Subcutaneous abdominal adipose tissue (tissue), 5 donors: ENCODE data around the gene PIM1.

Source experiments
- H3K27ac ChIP-seq: one replicate; pipeline ENCODE4 v1.7.0; 2013; ENCODE audit warnings: low read depth, mild to moderate bottlenecking, inconsistent platforms, low read length, moderate library complexity
- H3K27me3 ChIP-seq, 5 donors: one replicate each; pipeline ENCODE4 v1.7.0; 2013; ENCODE audit warnings: low read length in 5 of 5, inconsistent platforms in 1 of 5; ENCODE audit not compliant: control insufficient read depth in 5 of 5, insufficient read depth in 4 of 5
- H3K36me3 ChIP-seq, 5 donors: one replicate each; pipeline ENCODE4 v1.7.0; 2013; ENCODE audit warnings: low read length in 5 of 5; ENCODE audit not compliant: control insufficient read depth in 5 of 5, insufficient read depth in 5 of 5
- H3K4me1 ChIP-seq, 5 donors: one replicate each; pipeline ENCODE4 v1.7.0; 2013; ENCODE audit warnings: low read length in 5 of 5, mild to moderate bottlenecking in 3 of 5, moderate library complexity in 1 of 5; ENCODE audit not compliant: control insufficient read depth in 5 of 5, insufficient read depth in 5 of 5
- H3K4me3 ChIP-seq, 5 donors: one replicate each; pipeline ENCODE4 v1.7.0; 2013; ENCODE audit warnings: low read length in 5 of 5, low read depth in 1 of 5
- H3K9ac ChIP-seq, 5 donors: one replicate each; pipeline ENCODE4 v1.7.0; 2013; ENCODE audit warnings: low read length in 5 of 5, mild to moderate bottlenecking in 4 of 5, moderate library complexity in 3 of 5
- H3K9me3 ChIP-seq, 5 donors: one replicate each; pipeline ENCODE4 v1.7.0; 2013; ENCODE audit warnings: low read length in 5 of 5; ENCODE audit not compliant: control insufficient read depth in 5 of 5
- donor health status: healthy.
- donor health status: healthy.
- donor health status: healthy.
- donor health status: healthy.
- donor health status: healthy.

Gene PIM1

GRCh38 chr6:37169496-37170272 is at the start of gene PIM1:
Gene PIM1, plus strand, starts transcription at chr6:37170152. Its CDS starts 424 bp downstream, at chr6:37170576.
- H3K9ac ChIP-seq: peak within 1 kb of the TSS in 4 of 5 donors; percentile 93 to 97 (median 96)
- H3K9me3 ChIP-seq: no peaks in the 10 kb centered on the region
- no peaks in the 10 kb centered on the region for H3K27me3 ChIP-seq
- H3K4me1 ChIP-seq: peaks cover 7 to 59% (median 43%) of the 10 kb centered on the region in 5 donors
- peak within 1 kb of the TSS; percentile 96 for H3K27ac ChIP-seq
- H3K36me3 ChIP-seq: peaks cover 10 to 27% (median 24%) of the 10 kb centered on the region in 5 donors
- H3K4me3 ChIP-seq: peak within 1 kb of the TSS; percentile 91 to 98 (median 94)

- Histone ChIP-seq H3K4me3 (no peak overlapping the region), H3K27me3 (no peaks in the 10 kb centered on the region), H3K9ac (no peak overlapping the region), H3K9me3 (no peaks in the 10 kb centered on the region), H3K4me1 (peaks cover 0 to 11% (median 7%) of the 10 kb centered on the region in 5 donors), H3K36me3 (no peaks in the 10 kb centered on the region), H3K27ac (no peak overlapping the region)
Measured at GRCh38 chr6:37121556-37121955, 48.4 kb upstream of the PIM1 start.

GRCh38 chr6:37122861-37123260 is 47.1 kb upstream of the PIM1 start:
- Histone ChIP-seq H3K36me3 (no peaks in the 10 kb centered on the region), H3K27me3 (no peaks in the 10 kb centered on the region), H3K9me3 (no peaks in the 10 kb centered on the region), H3K4me3 (no peak overlapping the region), H3K4me1 (peaks cover 0 to 12% (median 8%) of the 10 kb centered on the region in 5 donors), H3K9ac (no peak overlapping the region), H3K27ac (no peak overlapping the region)

GRCh38 chr6:37123957-37124729 is 45.8 kb upstream of the PIM1 start:
- no peak overlapping the region for H3K9ac ChIP-seq
- H3K9me3 ChIP-seq: no peaks in the 10 kb centered on the region
- peaks cover 0 to 19% (median 12%) of the 10 kb centered on the region in 5 donors for H3K4me1 ChIP-seq
- H3K36me3 ChIP-seq: no peaks in the 10 kb centered on the region
- no peak overlapping the region for H3K4me3 ChIP-seq
- H3K27me3 ChIP-seq: no peaks in the 10 kb centered on the region
- H3K27ac ChIP-seq: no peak overlapping the region

- H3K27ac ChIP-seq: no peak overlapping the region
Measured at GRCh38 chr6:37125774-37126492, 44.0 kb upstream of the PIM1 start.

GRCh38 chr6:37126493-37126958 is 43.4 kb upstream of the PIM1 start:
- H3K9ac ChIP-seq: peak overlapping the region in 1 of 5 donors; percentile 34
- no peak overlapping the region for H3K4me3 ChIP-seq
- peaks cover 0 to 29% (median 16%) of the 10 kb centered on the region in 5 donors for H3K4me1 ChIP-seq
- no peaks in the 10 kb centered on the region for H3K36me3 ChIP-seq
- H3K27me3 ChIP-seq: no peaks in the 10 kb centered on the region
- no peak overlapping the region for H3K27ac ChIP-seq
- H3K9me3 ChIP-seq: no peaks in the 10 kb centered on the region

More at GRCh38 chr6:37125774-37126492, 44.0 kb upstream of the PIM1 start:
- Histone ChIP-seq H3K27me3 (no peaks in the 10 kb centered on the region), H3K4me1 (peaks cover 0 to 23% (median 12%) of the 10 kb centered on the region in 5 donors), H3K9me3 (no peaks in the 10 kb centered on the region), H3K36me3 (no peaks in the 10 kb centered on the region), H3K9ac (peak overlapping the region in 2 of 5 donors; percentile 34 to 49), H3K4me3 (peak overlapping the region in 4 of 5 donors; percentile 25 to 44 (median 34))

GRCh38 chr6:37126961-37127616 is 42.9 kb upstream of the PIM1 start:
- H3K4me1 ChIP-seq: peaks cover 0 to 32% (median 19%) of the 10 kb centered on the region in 5 donors
- H3K4me3 ChIP-seq: no peak overlapping the region
- no peak overlapping the region for H3K27ac ChIP-seq
- no peak overlapping the region for H3K9ac ChIP-seq
- no peaks in the 10 kb centered on the region for H3K27me3 ChIP-seq
- no peaks in the 10 kb centered on the region for H3K36me3 ChIP-seq
- H3K9me3 ChIP-seq: no peaks in the 10 kb centered on the region

GRCh38 chr6:37127961-37128862 is 41.7 kb upstream of the PIM1 start:
- no peaks in the 10 kb centered on the region for H3K27me3 ChIP-seq
- no peaks in the 10 kb centered on the region for H3K36me3 ChIP-seq
- no peaks in the 10 kb centered on the region for H3K9me3 ChIP-seq
- H3K27ac ChIP-seq: no peak overlapping the region
- H3K4me3 ChIP-seq: no peak overlapping the region
- peak overlapping the region in 2 of 5 donors; percentile 2 to 9 for H3K9ac ChIP-seq
- H3K4me1 ChIP-seq: peaks cover 0 to 32% (median 19%) of the 10 kb centered on the region in 5 donors
